ENCODE data around the gene KRR1.
A peak's percentile ranks its signal among the peaks of the same experiment; 100 is the strongest.
"Not testable (repeated sequence)": the region's sequence is repeated elsewhere in the genome, so short reads cannot be mapped to it uniquely, and the experiment has no call there.

Gene KRR1

DNA sequence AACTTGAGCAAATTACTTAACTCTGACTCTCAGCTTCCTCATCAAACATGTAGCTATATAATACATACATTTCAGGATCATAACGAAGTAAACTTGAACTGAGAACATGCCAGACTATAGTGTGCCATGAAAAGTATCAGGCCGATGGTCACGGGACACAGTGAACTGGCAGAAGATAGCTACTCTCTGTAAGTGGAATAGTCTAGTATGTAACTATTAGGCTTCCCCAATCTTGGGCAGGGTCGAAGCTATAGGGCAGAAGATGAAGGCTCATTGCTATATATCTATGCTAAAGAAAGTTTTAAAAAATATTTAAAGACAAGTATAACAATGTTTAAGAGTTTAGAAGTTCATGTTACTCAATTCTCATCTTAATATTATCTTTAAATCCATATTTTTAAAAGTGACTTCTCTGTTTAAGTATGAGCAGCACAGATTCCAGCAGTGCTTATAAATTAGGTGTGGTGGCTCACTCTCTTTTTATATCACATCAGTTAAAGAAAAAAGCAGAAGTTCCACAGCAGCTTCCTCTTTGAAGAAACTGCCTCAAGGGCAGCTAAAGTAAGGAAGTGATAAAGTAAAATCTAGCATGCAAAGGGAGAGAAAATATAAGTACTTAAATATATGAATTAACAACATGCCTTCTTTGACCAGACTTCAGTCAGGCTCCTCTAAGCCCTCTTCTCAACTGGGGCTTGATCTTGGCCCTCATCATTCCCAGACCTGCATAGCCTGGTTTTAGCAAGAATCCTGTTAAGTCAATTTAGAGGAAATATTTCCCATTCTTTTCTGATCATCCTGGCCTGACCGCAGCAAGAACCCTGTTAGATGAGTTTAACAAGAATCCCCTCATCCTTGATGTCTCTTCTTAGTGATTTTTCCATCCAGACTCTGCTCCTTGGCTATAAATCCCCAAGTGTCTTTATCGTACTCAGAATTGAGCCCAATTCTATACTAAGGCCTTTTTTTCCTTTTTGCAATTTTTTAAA lies 39.2 kb downstream of the KRR1 start:
- no peak for DNase-seq

GRCh38 chr12:75460204-75460603 lies 51.2 kb downstream of the KRR1 start:
- no peak for DNase-seq

DNA sequence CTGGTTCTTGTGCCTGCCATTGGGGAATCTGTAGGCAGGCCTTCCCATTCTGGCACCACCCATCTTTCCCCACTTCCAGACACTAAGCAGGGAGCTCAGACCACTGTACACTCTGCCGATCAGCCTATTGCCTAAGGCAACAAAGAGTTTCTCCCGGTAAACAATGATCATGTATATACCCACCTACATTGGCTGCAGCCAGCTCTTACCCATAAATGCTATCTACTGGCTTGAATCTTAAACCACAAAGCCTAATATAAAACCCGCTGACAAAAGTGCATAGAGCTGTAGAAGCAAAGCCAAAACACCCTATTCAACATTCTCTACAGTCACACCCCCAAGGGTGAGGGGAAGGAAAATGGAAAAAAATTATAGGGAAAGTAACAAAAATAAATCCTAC lies 51.7 kb downstream of the KRR1 start:
- no peak for DNase-seq

DNA sequence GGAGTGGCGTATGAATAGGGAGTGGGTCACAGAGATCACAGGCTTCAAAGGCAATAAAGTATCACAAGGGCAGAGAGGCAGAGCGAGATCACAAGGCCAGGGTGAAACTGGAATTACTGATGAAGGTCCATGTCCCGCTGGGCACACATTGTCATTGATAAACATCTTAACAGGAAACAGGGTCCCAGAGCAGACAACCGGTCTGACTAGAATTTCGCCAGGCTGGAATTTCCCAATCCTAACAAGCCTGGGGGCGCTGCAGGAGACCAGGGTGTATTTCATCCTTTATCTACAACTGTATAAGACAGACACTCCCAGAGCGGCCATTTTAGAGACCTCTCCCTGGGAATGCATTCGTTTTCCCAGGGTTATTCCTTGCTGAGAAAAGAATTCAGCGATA lies 53.5 kb downstream of the KRR1 start:
- not testable (repeated sequence) for DNase-seq

DNA sequence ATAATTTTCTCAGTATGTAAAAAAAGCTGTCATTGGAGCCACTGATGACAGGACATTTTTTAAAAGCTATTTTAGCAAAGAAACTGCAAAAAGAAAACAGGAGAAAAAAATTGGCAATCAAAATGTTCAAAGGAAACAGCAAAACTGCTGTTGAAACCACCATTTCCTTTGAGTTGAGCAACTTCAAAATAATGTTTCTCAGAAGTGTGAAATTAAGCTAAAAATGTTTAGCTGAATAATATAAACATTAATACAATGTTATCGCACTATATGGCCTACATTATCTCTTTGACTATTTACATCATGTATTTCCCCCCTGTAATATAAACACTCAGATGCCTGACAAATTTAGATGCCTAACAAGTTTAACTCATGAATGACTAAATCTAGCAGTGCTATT lies 54.2 kb downstream of the KRR1 start:
- peak; percentile 38 for DNase-seq

DNA sequence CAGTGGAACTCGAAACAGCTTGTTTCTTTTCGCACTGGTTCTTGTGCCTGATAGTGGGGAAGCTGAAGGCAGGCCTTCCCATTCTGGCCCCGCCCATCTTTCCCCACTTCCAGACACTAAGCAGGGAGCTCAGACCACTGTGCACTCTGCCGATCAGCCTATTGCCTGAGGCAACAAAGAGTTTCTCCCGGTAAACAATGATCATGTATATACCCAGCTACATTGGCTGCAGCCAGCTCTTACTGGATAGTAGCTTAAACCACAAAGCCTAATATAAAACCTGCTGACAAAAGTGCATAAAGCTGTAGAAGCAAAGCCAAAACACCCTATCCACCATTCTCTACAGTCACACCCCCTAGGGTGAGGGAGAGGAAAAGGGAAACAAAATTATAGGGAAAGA lies 55.6 kb downstream of the KRR1 start:
- no peak for DNase-seq

GRCh38 chr12:75452675-75453330 lies 58.6 kb downstream of the KRR1 start:
- DNase-seq = no peak

DNA sequence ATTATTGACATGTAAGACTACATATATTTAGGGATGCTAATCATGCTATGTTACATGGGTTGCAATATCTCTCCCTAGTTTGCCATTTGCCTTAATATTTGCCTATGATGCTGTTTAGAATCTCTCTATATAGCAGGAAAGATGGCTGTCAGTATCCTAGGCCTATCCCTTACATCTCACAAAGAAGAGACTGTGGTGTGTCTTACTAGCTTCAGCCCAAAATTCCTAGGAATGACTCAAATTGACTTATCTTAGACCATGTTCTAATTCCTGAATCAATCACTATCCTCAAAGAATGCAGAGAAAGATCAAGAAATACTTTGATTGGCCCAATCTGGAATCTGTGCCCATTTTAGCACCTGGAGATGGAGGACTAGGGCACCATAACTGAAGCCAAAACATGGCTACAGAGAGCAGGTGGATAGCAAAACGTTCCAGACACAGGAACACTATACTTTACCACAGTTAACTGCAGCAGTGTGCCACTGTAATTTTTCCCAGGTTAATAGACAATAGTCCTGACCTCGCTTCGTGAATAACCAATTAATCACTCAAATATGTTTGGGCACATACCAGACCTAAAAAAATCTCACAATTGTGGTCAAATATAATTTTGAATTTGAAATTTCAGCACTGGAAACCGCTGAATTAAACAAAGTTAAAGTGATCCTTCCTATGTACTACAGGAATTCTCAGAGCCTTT lies 63.6 kb downstream of the KRR1 start:
- DNase-seq = no peak

DNA sequence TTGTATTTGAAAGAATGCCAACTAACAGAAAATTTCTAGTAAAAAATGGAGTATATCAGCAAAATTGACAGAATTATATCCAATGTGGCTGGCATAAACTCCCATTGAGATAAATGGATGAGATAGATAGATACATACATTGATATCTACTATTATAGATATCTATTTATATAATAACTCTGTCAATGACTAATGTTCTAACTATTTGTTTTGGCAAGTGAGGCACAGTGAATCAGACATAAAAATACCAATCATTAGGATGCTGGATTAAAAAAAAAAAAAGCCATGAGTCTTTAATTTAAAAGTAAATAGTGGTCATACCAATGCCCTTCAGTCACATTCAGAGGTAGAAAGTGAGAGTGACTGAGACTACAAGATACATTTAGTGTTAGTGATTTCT lies 64.6 kb downstream of the KRR1 start:
- DNase-seq = no peak

GRCh38 chr12:75445137-75445507 lies 66.3 kb downstream of the KRR1 start:
- DNase-seq = not testable (repeated sequence)

DNA sequence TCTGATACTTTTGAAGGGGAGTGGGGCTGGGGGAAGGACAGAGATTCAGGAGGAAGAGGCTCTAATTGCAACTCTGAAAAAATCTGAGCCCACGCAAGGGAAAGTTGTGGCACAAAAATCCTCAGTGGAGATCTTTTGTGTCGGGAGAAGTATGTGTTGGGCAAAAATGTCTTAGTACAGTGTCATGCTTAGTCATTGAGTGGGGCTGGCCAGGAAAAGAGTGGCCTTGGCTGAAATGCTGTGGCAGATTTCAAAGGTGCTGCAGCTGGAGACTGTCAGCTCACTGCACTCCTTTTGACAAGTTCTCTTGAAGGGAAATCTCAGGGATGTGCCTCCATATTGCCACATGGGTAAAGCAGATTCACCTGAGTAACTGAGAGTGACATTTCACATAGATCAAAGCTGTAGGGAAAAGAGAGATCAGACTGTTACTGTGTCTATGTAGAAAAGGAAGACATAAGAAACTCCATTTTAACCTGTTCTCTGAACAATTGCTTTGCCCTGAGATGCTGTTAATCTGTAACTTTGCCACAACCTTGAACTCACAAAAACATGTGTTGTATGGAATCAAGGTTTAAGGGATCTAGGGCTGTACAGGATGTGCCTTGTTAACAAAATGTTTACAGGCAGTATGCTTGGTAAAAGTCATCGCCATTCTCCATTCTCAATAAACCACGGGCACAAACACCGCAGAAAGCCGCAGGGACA lies 66.8 kb downstream of the KRR1 start:
- DNase-seq = no peak

GRCh38 chr12:75443709-75444108 lies 67.7 kb downstream of the KRR1 start:
- no peak for DNase-seq

- DNase-seq = not testable (repeated sequence)
Observed at GRCh38 chr12:75442454-75442853, 69.0 kb downstream of the KRR1 start.

DNA sequence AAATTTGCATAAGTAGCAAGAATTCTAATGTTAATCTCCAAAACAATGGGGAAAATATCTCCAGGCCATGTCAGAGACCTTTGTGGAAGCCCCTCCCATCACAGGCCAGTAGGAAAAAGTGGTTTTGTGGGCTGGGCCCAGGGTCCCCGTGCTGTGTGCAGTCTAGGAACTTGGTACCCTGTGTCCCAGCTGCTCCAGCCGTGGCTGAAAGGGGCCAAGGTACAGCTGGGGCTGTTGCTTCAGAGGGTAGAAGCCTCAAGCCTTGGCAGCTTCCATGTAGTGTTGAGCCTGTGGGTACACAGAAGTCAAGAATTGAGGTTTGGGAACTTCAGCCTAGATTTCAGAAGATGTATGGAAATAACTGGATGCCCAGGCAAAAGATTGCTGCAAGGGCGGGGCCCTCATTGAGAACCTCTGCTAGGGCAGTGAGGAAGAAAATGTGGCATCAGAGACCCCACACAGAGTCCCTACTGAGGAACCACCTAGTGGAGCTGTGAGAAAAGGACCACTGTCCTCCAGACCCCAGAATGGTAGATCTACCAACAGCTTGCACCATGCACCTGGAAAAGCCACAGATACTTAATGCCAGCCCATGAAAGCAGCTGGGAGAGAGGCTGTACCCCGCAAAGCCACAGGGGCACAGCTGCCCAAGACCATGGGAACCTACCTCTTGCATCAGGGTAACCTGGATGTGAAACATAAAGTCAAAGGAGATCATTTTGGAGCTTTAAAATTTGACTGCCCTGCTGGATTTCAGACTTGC lies 69.5 kb downstream of the KRR1 start:
- DNase-seq = not testable (repeated sequence)

Measured in CD4-positive, alpha-beta T cell treated with Interleukin-21 for 1 hour (primary cell).